Calu3 (cell line): Measurements from ENCODE around the gene TTC34. TPM values are rescaled to one million over a fixed set of nuclear protein-coding genes. Genes with fewer than 3 reads are reported as not detected.
A peak's percentile ranks its signal among the peaks of the same experiment; 100 is the strongest.

Experiments used
- BruUV-seq: library from RNA; stranded (reverse); fragments of 400-500 nt; replicated peaks from 2 replicates; lab custom pipeline; 2021; lab: Mats Ljungman, UMichigan
- CTCF ChIA-PET: fragments of 300-600 bp; sonication (Branson Sonifier 250); formaldehyde crosslinking; loops from one replicate; lab custom pipeline; 2022; ENCODE audit warnings: antibody characterized with exemption; lab: Charles Lee
- DNase-seq: peaks from one replicate; pipeline ENCODE4 v3.0.0; 2022
- H3K27ac Mint-ChIP-seq: one replicate; pipeline ENCODE4 v1.8.0; 2022; ENCODE audit warnings: mixed read lengths; ENCODE audit not compliant: unreplicated experiment
- H3K27me3 Mint-ChIP-seq: one replicate; pipeline ENCODE4 v1.8.0; 2022; ENCODE audit warnings: mixed read lengths; ENCODE audit not compliant: unreplicated experiment
- H3K36me3 Mint-ChIP-seq: one replicate; pipeline ENCODE4 v1.8.0; 2022; ENCODE audit warnings: mild to moderate bottlenecking, moderate library complexity, mixed read lengths; ENCODE audit not compliant: insufficient read depth, unreplicated experiment
- H3K4me1 Mint-ChIP-seq: one replicate; pipeline ENCODE4 v1.8.0; 2022; ENCODE audit warnings: mild to moderate bottlenecking, low read depth, mixed read lengths; ENCODE audit not compliant: unreplicated experiment
- H3K4me3 Mint-ChIP-seq: one replicate; pipeline ENCODE4 v1.8.0; 2022; ENCODE audit warnings: mild to moderate bottlenecking, low read depth, moderate library complexity, mixed read lengths; ENCODE audit not compliant: unreplicated experiment
- H3K9me3 Mint-ChIP-seq: one replicate; pipeline ENCODE4 v1.8.0; 2022; ENCODE audit warnings: low read depth, mixed read lengths; ENCODE audit not compliant: unreplicated experiment
- intact Hi-C: fragments of 100-400 bp; cut with micrococcal nuclease; formaldehyde crosslinking; loops from one replicate; pipeline ENCODE4 v1.10.0; 2022; ENCODE audit not compliant: unreplicated experiment
- total RNA-seq: library from RNA; stranded (reverse); gene quantifications from 2 replicates; pipeline ENCODE4 v1.2.3, GENCODE V29; 2022
- TF ChIP-seq, protein P1 (sequence below): fragments of 200-600 bp; IDR thresholded peaks from one replicate; pipeline ENCODE4 v1.8.0; 2022; ENCODE audit warnings: antibody characterized with exemption; ENCODE audit not compliant: unreplicated experiment

Gene TTC34
- total RNA-seq, 1 experiment from 2014 or later: 1.3 TPM

DNA sequence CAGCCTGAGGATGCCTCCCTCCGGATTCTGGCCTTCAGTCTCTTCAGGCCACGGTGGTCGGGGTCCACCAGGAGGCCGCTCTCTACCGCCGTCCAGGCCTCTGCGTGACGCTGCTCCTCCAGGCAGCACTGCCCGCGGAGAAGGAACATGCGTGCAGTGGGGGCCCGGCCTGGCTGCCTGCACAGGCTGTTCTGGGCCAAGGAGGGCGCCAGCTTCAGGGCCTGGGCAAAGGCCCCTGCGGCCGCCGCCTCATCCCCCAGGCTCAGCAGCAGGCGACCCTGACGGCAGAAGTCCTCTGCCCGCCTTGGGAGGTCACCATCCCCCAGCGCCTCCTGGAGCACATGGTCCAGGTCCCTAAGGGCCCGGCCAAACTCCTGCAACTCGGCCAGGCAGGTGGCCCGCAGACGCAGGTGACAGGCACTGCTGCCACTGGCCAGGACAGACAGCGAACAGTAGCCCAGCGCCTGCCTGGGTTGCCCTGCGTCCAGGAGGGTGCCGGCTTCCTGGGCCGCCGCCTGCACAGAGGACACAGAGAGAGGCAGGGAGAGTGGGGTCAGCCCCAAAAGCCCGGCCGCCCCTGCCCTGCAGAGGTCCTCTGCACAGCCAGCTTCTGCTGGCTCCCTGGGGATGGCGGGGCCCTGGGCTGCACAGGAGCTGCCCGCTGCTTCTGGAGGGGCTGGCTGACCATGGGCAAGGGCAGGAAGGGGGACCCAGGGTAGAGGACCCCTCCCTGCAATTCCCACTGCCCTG, 159.9 kb downstream of the TTC34 start:
- TF ChIP-seq, protein P1, sequence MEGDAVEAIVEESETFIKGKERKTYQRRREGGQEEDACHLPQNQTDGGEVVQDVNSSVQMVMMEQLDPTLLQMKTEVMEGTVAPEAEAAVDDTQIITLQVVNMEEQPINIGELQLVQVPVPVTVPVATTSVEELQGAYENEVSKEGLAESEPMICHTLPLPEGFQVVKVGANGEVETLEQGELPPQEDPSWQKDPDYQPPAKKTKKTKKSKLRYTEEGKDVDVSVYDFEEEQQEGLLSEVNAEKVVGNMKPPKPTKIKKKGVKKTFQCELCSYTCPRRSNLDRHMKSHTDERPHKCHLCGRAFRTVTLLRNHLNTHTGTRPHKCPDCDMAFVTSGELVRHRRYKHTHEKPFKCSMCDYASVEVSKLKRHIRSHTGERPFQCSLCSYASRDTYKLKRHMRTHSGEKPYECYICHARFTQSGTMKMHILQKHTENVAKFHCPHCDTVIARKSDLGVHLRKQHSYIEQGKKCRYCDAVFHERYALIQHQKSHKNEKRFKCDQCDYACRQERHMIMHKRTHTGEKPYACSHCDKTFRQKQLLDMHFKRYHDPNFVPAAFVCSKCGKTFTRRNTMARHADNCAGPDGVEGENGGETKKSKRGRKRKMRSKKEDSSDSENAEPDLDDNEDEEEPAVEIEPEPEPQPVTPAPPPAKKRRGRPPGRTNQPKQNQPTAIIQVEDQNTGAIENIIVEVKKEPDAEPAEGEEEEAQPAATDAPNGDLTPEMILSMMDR: no peak
- H3K9me3 Mint-ChIP-seq: peaks cover 7% of the 10 kb centered on the region
- DNase-seq: no peak
- no peaks in the 10 kb centered on the region for H3K4me1 Mint-ChIP-seq
- peaks cover 31% of the 10 kb centered on the region for H3K27me3 Mint-ChIP-seq
- H3K36me3 Mint-ChIP-seq: peaks cover 5% of the 10 kb centered on the region
- CTCF ChIA-PET: no interaction called here
- peak overlapping the region; percentile 75 for H3K4me3 Mint-ChIP-seq
- no peak overlapping the region for H3K27ac Mint-ChIP-seq
- BruUV-seq: no TSS peak
- intact Hi-C loops: no loop called here

DNA sequence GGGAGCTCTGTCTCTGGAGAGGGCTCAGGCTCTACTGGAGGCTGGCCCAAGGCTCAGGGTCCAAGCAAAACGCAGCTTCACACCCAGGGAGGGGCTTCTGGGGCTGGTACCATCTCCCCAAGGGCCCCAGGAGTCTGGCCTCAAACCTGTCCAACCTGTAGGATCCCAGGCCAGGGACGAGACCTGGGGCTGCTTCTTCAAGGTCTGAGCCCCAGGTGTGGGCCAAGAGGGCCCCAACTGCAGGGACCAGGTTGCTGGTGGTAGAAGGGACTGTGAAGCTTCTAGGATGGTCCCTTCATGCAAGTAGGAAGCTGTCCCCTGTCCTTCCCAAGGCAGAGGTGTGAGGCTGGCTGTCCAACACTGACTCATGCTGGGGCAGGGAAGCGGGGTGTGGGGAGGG, 160.9 kb downstream of the TTC34 start:
- Mint-ChIP-seq H3K4me3 (no peak overlapping the region), H3K27me3 (peaks cover 40% of the 10 kb centered on the region), H3K27ac (no peak overlapping the region), H3K4me1 (no peaks in the 10 kb centered on the region), H3K9me3 (peaks cover 5% of the 10 kb centered on the region), H3K36me3 (peaks cover 5% of the 10 kb centered on the region)
- no TSS peak for BruUV-seq
- CTCF ChIA-PET: no interaction called here
- intact Hi-C loops: no loop called here
- TF ChIP-seq, protein P1: no peak
- DNase-seq: no peak

DNA sequence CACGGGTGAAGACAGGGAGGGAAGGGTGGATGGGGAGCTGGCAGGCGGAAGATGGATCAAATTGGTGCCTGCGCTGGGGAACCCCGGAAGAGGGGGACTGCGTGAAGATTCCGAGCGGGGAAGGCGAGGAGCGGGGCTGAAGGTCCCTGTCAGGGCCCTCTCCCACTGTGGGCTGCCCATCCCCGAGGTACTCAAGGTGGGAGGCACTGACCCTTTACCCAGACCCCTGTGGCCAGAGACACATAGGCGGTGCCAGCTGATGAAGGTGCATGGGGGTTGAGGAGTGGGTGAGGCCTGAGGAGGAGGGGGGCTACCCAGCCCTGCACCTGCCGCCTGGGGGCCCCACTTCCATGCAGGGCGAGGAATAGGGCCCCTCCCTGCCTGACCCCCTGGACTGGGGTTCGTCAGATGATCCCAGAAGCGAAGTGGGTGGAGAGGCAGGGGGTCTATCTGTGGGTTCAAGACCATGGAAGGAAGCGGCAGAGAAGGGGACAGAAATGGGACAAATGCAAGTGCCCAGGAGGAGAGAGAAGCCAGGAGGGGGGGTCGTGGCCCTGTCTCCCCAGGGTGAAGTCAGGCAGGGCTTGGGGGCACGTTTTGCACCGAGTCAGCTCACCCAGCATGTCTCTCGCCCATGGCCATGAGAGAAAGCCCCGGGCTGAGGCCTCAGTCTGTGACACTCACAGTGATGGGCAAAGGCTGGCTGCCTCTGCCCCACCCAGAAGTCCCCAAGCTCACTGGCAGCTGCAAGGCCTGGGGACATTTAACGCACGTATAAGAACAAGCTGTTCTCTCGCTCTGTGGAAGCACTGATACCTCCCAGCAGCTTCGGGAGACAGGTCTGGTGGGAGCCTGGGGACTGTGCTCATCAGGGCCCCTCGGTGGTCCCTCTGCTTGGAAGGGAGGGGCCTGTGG, 161.6 kb downstream of the TTC34 start:
- TF ChIP-seq, protein P1: no peak
- peaks cover 40% of the 10 kb centered on the region for H3K27me3 Mint-ChIP-seq
- CTCF ChIA-PET: no interaction called here
- H3K4me3 Mint-ChIP-seq: no peak overlapping the region
- H3K27ac Mint-ChIP-seq: no peak overlapping the region
- intact Hi-C loops: no loop called here
- BruUV-seq: no TSS peak
- H3K4me1 Mint-ChIP-seq: no peaks in the 10 kb centered on the region
- H3K36me3 Mint-ChIP-seq: peaks cover 5% of the 10 kb centered on the region
- no peak for DNase-seq
- peaks cover 4% of the 10 kb centered on the region for H3K9me3 Mint-ChIP-seq

DNA sequence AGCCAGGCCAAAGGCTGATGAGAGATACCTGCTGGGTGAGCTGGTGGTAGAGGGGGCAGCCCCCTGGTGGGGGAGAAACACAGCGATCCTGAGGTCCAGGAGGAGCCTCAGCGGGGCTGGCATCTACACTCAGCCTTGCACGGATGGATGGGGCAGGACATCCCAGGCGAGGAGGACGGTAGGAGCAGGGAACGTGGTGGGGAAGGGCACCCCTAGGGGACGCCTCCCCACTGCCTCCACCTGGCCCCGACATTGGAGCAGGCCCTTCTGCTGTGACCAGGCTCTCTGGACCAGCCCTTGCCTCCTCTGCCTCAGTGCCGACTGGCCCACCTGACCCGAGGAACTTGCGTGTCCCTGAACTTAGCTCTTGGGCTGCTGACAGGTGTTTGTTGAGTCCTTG, 162.3 kb downstream of the TTC34 start:
- H3K9me3 Mint-ChIP-seq: peaks cover 4% of the 10 kb centered on the region
- H3K4me3 Mint-ChIP-seq: no peak overlapping the region
- CTCF ChIA-PET: no interaction called here
- H3K36me3 Mint-ChIP-seq: peaks cover 5% of the 10 kb centered on the region
- no peak overlapping the region for H3K27ac Mint-ChIP-seq
- TF ChIP-seq, protein P1: no peak
- TSS peak; percentile 22 for BruUV-seq
- H3K27me3 Mint-ChIP-seq: peaks cover 40% of the 10 kb centered on the region
- DNase-seq: no peak
- intact Hi-C loops: no loop called here
- H3K4me1 Mint-ChIP-seq: no peaks in the 10 kb centered on the region
